ENCODE results near the gene CRTC3.

DNA sequence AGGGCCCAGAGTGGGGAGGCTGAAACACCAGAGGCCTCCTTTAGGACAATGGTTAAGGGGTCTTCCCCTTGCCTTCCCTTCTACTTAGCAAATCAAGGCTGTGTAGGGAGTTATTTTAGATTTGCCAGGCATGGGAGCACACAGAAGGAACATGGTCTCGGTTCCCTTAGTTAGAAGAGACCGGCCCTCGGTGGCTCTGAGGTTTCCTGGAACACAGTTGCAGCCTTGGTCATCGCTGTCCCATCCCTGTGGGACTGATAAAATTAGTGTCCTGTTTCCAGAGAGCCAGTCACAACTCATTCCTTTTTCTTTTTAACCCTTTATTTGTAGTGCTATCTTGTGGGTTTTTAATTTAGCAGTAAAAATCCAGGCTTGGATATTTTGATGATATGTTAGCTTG, 81.4 kb downstream of the CRTC3 start:
- TF ChIP-seq, protein P1, sequence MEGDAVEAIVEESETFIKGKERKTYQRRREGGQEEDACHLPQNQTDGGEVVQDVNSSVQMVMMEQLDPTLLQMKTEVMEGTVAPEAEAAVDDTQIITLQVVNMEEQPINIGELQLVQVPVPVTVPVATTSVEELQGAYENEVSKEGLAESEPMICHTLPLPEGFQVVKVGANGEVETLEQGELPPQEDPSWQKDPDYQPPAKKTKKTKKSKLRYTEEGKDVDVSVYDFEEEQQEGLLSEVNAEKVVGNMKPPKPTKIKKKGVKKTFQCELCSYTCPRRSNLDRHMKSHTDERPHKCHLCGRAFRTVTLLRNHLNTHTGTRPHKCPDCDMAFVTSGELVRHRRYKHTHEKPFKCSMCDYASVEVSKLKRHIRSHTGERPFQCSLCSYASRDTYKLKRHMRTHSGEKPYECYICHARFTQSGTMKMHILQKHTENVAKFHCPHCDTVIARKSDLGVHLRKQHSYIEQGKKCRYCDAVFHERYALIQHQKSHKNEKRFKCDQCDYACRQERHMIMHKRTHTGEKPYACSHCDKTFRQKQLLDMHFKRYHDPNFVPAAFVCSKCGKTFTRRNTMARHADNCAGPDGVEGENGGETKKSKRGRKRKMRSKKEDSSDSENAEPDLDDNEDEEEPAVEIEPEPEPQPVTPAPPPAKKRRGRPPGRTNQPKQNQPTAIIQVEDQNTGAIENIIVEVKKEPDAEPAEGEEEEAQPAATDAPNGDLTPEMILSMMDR (IDR thresholded peaks at IDR 0.05) = no peak
- no peak for TF ChIP-seq POLR2A (IDR thresholded peaks at IDR 0.05)
